LNCAP (cell line): Measurements from ENCODE around the gene ZNF532.

Source experiments
- TF ChIP-seq, protein P1 (sequence below): fragments of 450-650 bp; IDR thresholded peaks from 2 replicates; pipeline ENCODE4 v1.5.1; 2017; ENCODE audit warnings: mild to moderate bottlenecking

Gene ZNF532

DNA sequence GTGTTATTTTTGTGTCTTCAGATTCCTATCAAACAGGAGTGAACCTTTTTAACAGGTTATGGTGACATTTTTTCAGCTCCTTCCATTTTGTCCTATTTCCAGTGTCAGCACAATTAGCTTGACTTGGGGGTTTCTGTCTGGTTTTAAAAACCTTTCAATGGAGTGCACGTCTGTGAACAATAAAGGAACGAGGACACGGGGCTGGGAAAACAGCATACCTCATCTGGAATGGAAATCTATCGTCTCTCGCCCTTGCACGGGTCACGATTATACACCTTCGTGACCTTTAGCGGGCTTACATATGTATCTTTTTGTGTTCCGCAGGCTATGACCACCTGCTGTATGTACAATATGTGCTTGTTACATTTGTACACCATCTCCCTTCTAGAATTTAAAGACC lies 2.3 kb upstream of the ZNF532 start:
- TF ChIP-seq, protein P1, sequence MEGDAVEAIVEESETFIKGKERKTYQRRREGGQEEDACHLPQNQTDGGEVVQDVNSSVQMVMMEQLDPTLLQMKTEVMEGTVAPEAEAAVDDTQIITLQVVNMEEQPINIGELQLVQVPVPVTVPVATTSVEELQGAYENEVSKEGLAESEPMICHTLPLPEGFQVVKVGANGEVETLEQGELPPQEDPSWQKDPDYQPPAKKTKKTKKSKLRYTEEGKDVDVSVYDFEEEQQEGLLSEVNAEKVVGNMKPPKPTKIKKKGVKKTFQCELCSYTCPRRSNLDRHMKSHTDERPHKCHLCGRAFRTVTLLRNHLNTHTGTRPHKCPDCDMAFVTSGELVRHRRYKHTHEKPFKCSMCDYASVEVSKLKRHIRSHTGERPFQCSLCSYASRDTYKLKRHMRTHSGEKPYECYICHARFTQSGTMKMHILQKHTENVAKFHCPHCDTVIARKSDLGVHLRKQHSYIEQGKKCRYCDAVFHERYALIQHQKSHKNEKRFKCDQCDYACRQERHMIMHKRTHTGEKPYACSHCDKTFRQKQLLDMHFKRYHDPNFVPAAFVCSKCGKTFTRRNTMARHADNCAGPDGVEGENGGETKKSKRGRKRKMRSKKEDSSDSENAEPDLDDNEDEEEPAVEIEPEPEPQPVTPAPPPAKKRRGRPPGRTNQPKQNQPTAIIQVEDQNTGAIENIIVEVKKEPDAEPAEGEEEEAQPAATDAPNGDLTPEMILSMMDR = no peak

DNA sequence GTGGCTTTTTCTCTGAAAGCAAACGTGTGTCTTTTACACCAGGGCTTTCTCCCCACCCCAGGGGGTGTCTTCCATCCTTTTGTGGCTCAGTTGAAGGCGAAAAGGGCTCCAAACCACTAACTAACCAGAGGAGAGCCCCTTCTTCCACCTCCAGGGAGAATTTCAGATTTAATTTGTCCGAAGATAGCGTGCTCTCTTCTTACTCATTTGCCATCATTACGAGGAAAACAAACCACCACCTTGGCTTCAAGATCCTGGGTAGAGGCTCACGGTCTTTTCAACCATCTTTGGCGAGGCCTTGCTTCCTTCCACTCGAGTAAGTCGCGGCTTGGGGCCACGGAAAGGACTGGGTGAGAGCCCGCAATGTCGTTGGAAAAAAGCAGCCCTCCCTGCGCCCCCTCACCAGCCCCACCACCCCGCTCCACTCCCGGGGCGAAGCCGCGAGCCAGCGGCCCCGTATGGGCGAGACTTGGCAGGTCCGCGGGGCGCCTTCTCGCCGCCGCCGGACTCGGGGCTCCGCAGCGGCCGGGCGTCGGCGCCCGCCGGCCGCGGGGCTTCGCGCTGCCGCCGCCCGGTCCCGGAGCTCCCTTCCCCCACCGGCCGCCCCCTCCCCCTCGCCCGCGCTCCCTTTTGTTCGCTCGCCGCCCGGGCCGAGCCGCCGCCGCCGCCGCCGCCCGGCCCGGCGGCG lies 1.7 kb upstream of the ZNF532 start:
- TF ChIP-seq, protein P1 = no peak

DNA sequence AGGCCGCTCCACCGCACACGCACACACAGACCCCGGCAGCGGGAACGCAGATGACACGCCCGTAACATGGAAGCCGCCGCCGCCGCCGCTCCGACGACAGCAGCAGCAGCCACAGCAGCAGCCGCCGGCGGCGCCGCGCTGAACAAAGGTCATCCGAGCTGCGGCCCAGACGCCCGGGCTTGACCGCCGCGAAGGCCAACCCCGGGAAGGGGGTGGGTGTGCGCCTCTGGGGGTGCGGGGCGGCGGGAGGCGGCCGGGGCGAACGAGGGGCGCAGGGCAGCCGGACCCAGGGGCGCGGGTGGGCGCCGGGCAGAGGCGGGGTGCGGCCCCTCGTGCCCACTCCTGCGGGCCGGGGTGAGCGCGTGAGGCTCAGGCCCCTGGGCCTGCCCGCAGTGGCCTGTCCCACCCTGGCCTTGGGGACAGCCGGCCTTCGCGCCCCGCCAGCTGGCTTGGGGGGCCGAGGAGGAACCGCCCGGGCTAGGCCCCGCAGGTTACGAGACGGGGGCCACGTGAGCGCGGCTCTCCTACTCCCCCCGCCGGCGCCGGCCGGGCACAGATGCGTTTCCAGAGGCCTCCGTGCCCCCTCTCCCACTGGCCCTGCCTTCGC lies 1.0 kb upstream of the ZNF532 start:
- TF ChIP-seq, protein P1 = no peak

DNA sequence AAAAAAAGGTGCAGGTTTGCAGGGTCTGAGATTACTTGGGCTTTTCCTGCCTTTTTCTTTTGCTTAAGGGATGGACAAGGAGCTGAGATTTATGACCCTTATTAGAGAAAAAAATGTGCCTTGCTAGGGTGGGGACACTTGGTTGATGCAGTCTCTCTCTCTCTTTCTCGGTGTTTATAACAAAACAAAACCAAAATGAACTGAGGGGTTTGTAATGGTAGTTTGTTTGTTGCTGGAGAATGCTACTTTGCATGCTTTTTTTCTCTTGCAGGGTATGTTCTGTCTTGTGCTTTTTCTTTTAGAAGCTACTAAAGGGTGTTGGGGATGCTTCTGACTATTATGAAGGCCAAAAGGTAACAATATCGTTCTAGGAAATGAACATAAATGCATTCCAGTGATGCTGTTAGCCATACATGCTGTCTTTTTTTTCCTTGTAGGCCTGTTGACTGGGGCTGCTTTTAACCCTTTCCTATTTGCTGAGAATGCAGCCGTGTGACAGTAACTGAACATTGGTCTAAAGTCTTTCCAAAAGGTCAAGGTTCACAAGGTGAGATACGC lies 435 bp downstream of the ZNF532 start:
- TF ChIP-seq, protein P1 = no peak

DNA sequence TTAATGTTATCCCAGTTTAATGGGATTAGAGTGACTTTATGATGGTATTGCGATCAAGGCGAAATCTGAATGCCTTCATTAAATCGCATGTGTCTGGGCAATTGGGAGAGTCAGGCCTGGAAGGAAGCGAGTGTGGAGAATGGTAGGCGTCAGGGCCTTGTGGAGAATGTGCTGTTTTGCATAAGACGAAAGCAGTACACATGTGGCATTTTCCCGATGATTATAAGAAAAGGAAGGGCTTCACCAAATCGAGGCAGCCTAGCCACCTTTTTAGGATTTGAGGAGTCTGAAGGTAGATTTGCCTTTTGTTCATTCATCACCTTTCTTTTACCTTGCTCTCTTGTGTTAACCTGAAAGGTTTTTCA lies 1.0 kb downstream of the ZNF532 start:
- TF ChIP-seq, protein P1 = no peak

DNA sequence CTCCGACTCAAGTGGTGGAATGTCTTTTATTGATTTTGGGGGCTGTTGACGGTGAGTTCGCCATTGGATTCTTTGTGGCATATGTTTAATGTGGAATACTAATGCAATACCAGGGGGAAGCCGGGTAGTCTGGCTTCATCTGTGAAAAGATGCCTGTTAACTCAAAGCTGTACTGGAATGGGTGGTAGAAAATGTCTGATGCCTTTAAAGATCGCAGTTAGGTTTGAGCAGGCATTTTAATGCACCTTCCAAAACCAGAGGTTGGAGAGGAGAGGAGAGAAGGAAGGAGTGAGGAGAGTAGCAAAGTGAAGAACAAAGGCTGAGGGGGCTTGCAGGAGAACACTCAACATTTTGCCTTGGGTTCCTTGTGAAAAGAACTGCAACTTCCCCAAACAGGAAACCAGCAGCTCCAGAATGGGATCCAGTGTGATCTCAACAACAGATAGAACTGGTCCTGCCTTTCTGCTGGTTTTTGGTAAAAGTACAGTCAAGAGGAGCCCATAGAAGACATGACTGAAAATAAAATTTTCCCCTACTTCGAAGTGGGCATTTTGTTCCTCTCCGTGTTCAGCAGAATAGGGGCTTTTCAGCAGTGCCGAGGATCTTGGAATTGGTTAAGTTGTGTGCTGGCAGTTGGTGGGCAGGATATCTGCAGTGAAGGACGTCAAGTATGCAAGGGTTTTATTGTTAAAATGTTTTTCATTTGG lies 1.5 kb downstream of the ZNF532 start:
- TF ChIP-seq, protein P1 = no peak

DNA sequence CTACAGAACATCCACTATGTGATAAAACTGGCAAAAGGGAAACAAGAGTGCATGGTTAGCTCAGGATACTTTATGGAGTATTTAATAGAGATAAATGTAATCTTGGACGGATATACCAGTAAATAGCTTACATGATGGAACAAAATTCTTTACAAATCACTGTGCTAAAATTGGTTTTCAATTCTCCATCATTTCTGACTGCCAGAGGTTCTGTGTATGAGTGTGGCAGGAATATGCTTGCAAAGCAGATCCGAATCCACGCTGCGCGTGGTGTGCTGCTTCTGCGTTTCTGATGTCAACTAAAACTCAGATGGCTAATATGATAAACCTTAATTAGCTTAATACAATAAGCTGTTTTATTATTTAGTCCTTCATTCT lies 2.1 kb downstream of the ZNF532 start:
- TF ChIP-seq, protein P1 = no peak
